22Rv1 (cell line): ENCODE measurements around the gene DNER.

ENCODE experiments used
- H3K27ac ChIP-seq: fragments of 450-650 bp; 2 replicates; pipeline ENCODE4 v1.5.1; 2017
- CTCF ChIP-seq: fragments of 450-650 bp; IDR thresholded peaks from 2 replicates; pipeline ENCODE4 v1.5.1; 2017; ENCODE audit warnings: mild to moderate bottlenecking
- ZFX ChIP-seq: fragments of 450-650 bp; IDR thresholded peaks from 2 replicates; pipeline ENCODE4 v1.6.1; 2017; ENCODE audit warnings: antibody characterized with exemption, borderline replicate concordance

Gene DNER

GRCh38 chr2:229691631-229692030 lies 22.7 kb downstream of the DNER start:
- no peak overlapping the region for H3K27ac ChIP-seq
- no peak for TF ChIP-seq CTCF
- no peak for TF ChIP-seq ZFX

GRCh38 chr2:229689307-229689839 lies 25.0 kb downstream of the DNER start:
- no peak overlapping the region for H3K27ac ChIP-seq
- TF ChIP-seq CTCF (no peak), ZFX (no peak)

- H3K27ac ChIP-seq: no peak overlapping the region
- no peak for TF ChIP-seq ZFX
Measured at GRCh38 chr2:229688141-229688540, 26.2 kb downstream of the DNER start.

- no peak overlapping the region for H3K27ac ChIP-seq
- TF ChIP-seq CTCF (no peak), ZFX (no peak)
Measured at GRCh38 chr2:229686122-229686919, 28.0 kb downstream of the DNER start.

GRCh38 chr2:229684942-229685562 lies 29.3 kb downstream of the DNER start:
- no peak overlapping the region for H3K27ac ChIP-seq
- TF ChIP-seq ZFX: no peak
- no peak for TF ChIP-seq CTCF

GRCh38 chr2:229679393-229680125 lies 34.8 kb downstream of the DNER start:
- TF ChIP-seq ZFX: no peak
- no peak for TF ChIP-seq CTCF
- H3K27ac ChIP-seq: no peak overlapping the region

GRCh38 chr2:229675569-229675968 lies 38.8 kb downstream of the DNER start:
- no peak for TF ChIP-seq ZFX
- no peak for TF ChIP-seq CTCF

More at GRCh38 chr2:229675569-229675968, 38.8 kb downstream of the DNER start:
- H3K27ac ChIP-seq: no peak overlapping the region
